Iris pigment epithelial cell (primary cell): Measurements from ENCODE around the gene CC2D1B.

Experiments
- DNase-seq: peaks from one replicate; pipeline ENCODE4 v3.0.0-alpha.2; 2011; ENCODE audit warnings: low read depth

The CC2D1B gene

GRCh38 chr1:52305417-52306226, 60.4 kb downstream of the CC2D1B start:
- DNase-seq, result no peak
